Measurements from ENCODE around the gene SAMM50.

GRCh38 chr22:43957871-43958270 is 2.6 kb downstream of the SAMM50 start:
- TF ChIP-seq CTCF (IDR thresholded peaks at IDR 0.05): no peak
- no peak for TF ChIP-seq POLR2A (IDR thresholded peaks at IDR 0.05)
